Stimulated activated CD4-positive, alpha-beta T cell treated with anti-CD3 and anti-CD28 coated beads, Interleukin-15, amount 100 ng/mL, for 48 hours (primary cell): ENCODE results near the gene GNAL.

Experiments
- DNase-seq, 2 donors: peaks; one replicate each; pipeline ENCODE4 v3.0.0-alpha.2; 2020; ENCODE audit warnings: low read depth in 2 of 2

The GNAL gene

GRCh38 chr18:11808001-11808855 is 119.2 kb downstream of the GNAL start:
- DNase-seq = no peak

- no peak for DNase-seq
Observed at GRCh38 chr18:11809895-11810294, 120.8 kb downstream of the GNAL start.

GRCh38 chr18:11810379-11810778 is 121.3 kb downstream of the GNAL start:
- DNase-seq = no peak

- no peak for DNase-seq
Observed at GRCh38 chr18:11811009-11811408, 121.9 kb downstream of the GNAL start.

- DNase-seq = no peak
Observed at GRCh38 chr18:11817229-11817628, 128.2 kb downstream of the GNAL start.

GRCh38 chr18:11818486-11819203 is 129.6 kb downstream of the GNAL start:
- no peak for DNase-seq

- no peak for DNase-seq
Observed at GRCh38 chr18:11819938-11820337, 130.9 kb downstream of the GNAL start.

- no peak for DNase-seq
Observed at GRCh38 chr18:11820697-11821096, 131.6 kb downstream of the GNAL start.

- DNase-seq = no peak
Observed at GRCh38 chr18:11821208-11821607, 132.1 kb downstream of the GNAL start.

- no peak for DNase-seq
Observed at GRCh38 chr18:11821643-11822237, 132.7 kb downstream of the GNAL start.

GRCh38 chr18:11823545-11823944 is 134.5 kb downstream of the GNAL start:
- no peak for DNase-seq

GRCh38 chr18:11826836-11827235 is 137.8 kb downstream of the GNAL start:
- no peak for DNase-seq

GRCh38 chr18:11828786-11829432 is 139.8 kb downstream of the GNAL start:
- no peak for DNase-seq

- no peak for DNase-seq
Observed at GRCh38 chr18:11830585-11830984, 141.5 kb downstream of the GNAL start.

GRCh38 chr18:11831921-11832320 is 142.9 kb downstream of the GNAL start:
- no peak for DNase-seq

- no peak for DNase-seq
Observed at GRCh38 chr18:11834772-11835171, 145.7 kb downstream of the GNAL start.

- DNase-seq = no peak
Observed at GRCh38 chr18:11839556-11839955, 150.5 kb downstream of the GNAL start.

- no peak for DNase-seq
Observed at GRCh38 chr18:11840493-11840892, 151.4 kb downstream of the GNAL start.

GRCh38 chr18:11842562-11842961 is 153.5 kb downstream of the GNAL start:
- DNase-seq = no peak

- DNase-seq = no peak
Observed at GRCh38 chr18:11844436-11844835, 155.4 kb downstream of the GNAL start.

GRCh38 chr18:11845654-11846053 is 156.6 kb downstream of the GNAL start:
- DNase-seq = no peak

- DNase-seq = no peak
Observed at GRCh38 chr18:11847811-11848210, 158.7 kb downstream of the GNAL start.
